Neural progenitor cell (in vitro differentiated cells): ENCODE results near the gene EHMT1. TPM values are rescaled to one million over a fixed set of nuclear protein-coding genes. Genes with fewer than 3 reads are reported as not detected.
"Not testable (repeated sequence)": the region's sequence is repeated elsewhere in the genome, so short reads cannot be mapped to it uniquely, and the experiment has no call there.

Experiments
- DNase-seq: peaks from one replicate; pipeline ENCODE4 v3.0.0-alpha.2; 2016; ENCODE audit warnings: low spot score
- H2AFZ ChIP-seq: fragments of 200-600 bp; sonication (generic); replicated peaks from 2 replicates; pipeline ENCODE4 v1.6.1; 2016; ENCODE audit warnings: antibody characterized with exemption
- H3F3A ChIP-seq: fragments of 200-600 bp; sonication (generic); 2 replicates; pipeline ENCODE4 v1.6.1; 2016; ENCODE audit warnings: antibody characterized with exemption, low read depth
- H3K27ac ChIP-seq: fragments of 200-600 bp; sonication (generic); 2 replicates; pipeline ENCODE4 v1.5.1; 2016; ENCODE audit warnings: mild to moderate bottlenecking
- H3K27me3 ChIP-seq: fragments of 200-600 bp; sonication (generic); 2 replicates; pipeline ENCODE4 v1.6.1; 2016; ENCODE audit warnings: mild to moderate bottlenecking, moderate library complexity
- H3K36me3 ChIP-seq: fragments of 200-600 bp; sonication (generic); 2 replicates; pipeline ENCODE4 v1.5.1; 2016
- H3K4me1 ChIP-seq: fragments of 200-600 bp; sonication (generic); 2 replicates; pipeline ENCODE4 v1.6.1; 2016; ENCODE audit warnings: mixed run types
- H3K4me2 ChIP-seq: fragments of 200-600 bp; sonication (generic); 2 replicates; pipeline ENCODE4 v1.6.1; 2016
- H3K4me3 ChIP-seq: fragments of 200-600 bp; sonication (generic); 2 replicates; pipeline ENCODE4 v1.5.1; 2016
- H3K79me2 ChIP-seq: fragments of 200-600 bp; sonication (generic); 2 replicates; pipeline ENCODE4 v1.6.1; 2016; ENCODE audit warnings: low read depth
- H3K9ac ChIP-seq: fragments of 200-600 bp; sonication (generic); 2 replicates; pipeline ENCODE4 v1.6.1; 2016
- H3K9me3 ChIP-seq: fragments of 200-600 bp; sonication (generic); 2 replicates; pipeline ENCODE4 v1.5.1; 2016; ENCODE audit warnings: low read depth
- H4K20me1 ChIP-seq: fragments of 200-600 bp; sonication (generic); 2 replicates; pipeline ENCODE4 v1.6.1; 2016; ENCODE audit warnings: low read depth
- H3K27ac Mint-ChIP-seq: 3 replicates; pipeline ENCODE4 v1.8.0; 2021; ENCODE audit warnings: mixed read lengths
- H3K27me3 Mint-ChIP-seq: 2 replicates; pipeline ENCODE4 v1.8.0; 2022; ENCODE audit warnings: low read depth, mild to moderate bottlenecking, inconsistent platforms, moderate library complexity, mixed read lengths; ENCODE audit not compliant: insufficient read depth
- H3K36me3 Mint-ChIP-seq: 3 replicates; pipeline ENCODE4 v1.8.0; 2021; ENCODE audit warnings: mixed read lengths
- H3K4me1 Mint-ChIP-seq: 3 replicates; pipeline ENCODE4 v1.8.0; 2021; ENCODE audit warnings: mixed read lengths
- H3K4me3 Mint-ChIP-seq: 3 replicates; pipeline ENCODE4 v1.8.0; 2021; ENCODE audit warnings: mild to moderate bottlenecking, moderate library complexity, mixed read lengths
- H3K9me3 Mint-ChIP-seq: 3 replicates; pipeline ENCODE4 v1.8.0; 2020; ENCODE audit warnings: mixed read lengths
- CTCF ChIP-seq: fragments of 200-600 bp; sonication (generic); IDR thresholded peaks from 2 replicates; pipeline ENCODE4 v1.5.1; 2017; ENCODE audit warnings: antibody characterized with exemption, mild to moderate bottlenecking
- EZH2 ChIP-seq: fragments of 200-600 bp; sonication (generic); IDR thresholded peaks from 2 replicates; pipeline ENCODE4 v1.6.1; 2017; ENCODE audit warnings: antibody characterized with exemption, mild to moderate bottlenecking, moderate library complexity
- EZH2phosphoT487 ChIP-seq: fragments of 200-600 bp; sonication (generic); IDR thresholded peaks from 2 replicates; pipeline ENCODE4 v1.6.1; 2017; ENCODE audit warnings: antibody characterized with exemption
- total RNA-seq: library from RNA; depleted of rRNA; stranded (reverse); fragments of >200 nt; gene quantifications from 2 replicates; pipeline ENCODE4 v1.2.3, GENCODE V29; 2015; ENCODE audit warnings: low replicate concordance

Gene EHMT1
- total RNA-seq, 1 donor from 2014 or later = 47.8 TPM

- Histone ChIP-seq H3K9me3 (no peaks in the 10 kb centered on the region), H3F3A (no peaks in the 10 kb centered on the region), H3K36me3 (no peaks in the 10 kb centered on the region), H2AFZ (no peak overlapping the region), H3K4me2 (no peak overlapping the region), H4K20me1 (peaks cover 24% of the 10 kb centered on the region), H3K27me3 (no peaks in the 10 kb centered on the region), H3K27ac (no peak overlapping the region), H3K4me3 (no peak overlapping the region), H3K79me2 (peaks cover 26% of the 10 kb centered on the region), H3K9ac (no peak overlapping the region), H3K4me1 (peaks cover 8% of the 10 kb centered on the region)
- no peak for DNase-seq
- peak overlapping the region; percentile 34 for H3K4me3 Mint-ChIP-seq
- H3K27me3 Mint-ChIP-seq = peaks cover 7% of the 10 kb centered on the region
- TF ChIP-seq CTCF = no peak
- TF ChIP-seq EZH2 = no peak
- no peak for TF ChIP-seq EZH2phosphoT487
- H3K27ac Mint-ChIP-seq = no peak overlapping the region
- no peaks in the 10 kb centered on the region for H3K36me3 Mint-ChIP-seq
- no peaks in the 10 kb centered on the region for H3K9me3 Mint-ChIP-seq
- peaks cover 22% of the 10 kb centered on the region for H3K4me1 Mint-ChIP-seq
Measured at GRCh38 chr9:137593176-137593575, 25.6 kb upstream of the EHMT1 start.

GRCh38 chr9:137596577-137596976, 22.2 kb upstream of the EHMT1 start:
- not testable (repeated sequence) for H3K36me3 ChIP-seq, H3K4me3 ChIP-seq, H3K27me3 Mint-ChIP-seq, H3K4me1 ChIP-seq, H4K20me1 ChIP-seq, H3K36me3 Mint-ChIP-seq, H3K4me2 ChIP-seq, H2AFZ ChIP-seq, H3K27ac ChIP-seq, H3K9ac ChIP-seq, H3K9me3 ChIP-seq, H3K9me3 Mint-ChIP-seq, H3K4me3 Mint-ChIP-seq, H3K27ac Mint-ChIP-seq, H3K27me3 ChIP-seq, H3F3A ChIP-seq, H3K79me2 ChIP-seq, DNase-seq
- H3K4me1 Mint-ChIP-seq = peaks cover 15% of the 10 kb centered on the region

- Histone ChIP-seq H3K4me3 (no peak overlapping the region), H3K27ac (no peak overlapping the region), H3K9ac (no peak overlapping the region), H3F3A (peaks cover 11% of the 10 kb centered on the region), H2AFZ (no peak overlapping the region), H3K9me3 (no peaks in the 10 kb centered on the region), H3K4me1 (no peaks in the 10 kb centered on the region), H3K36me3 (no peaks in the 10 kb centered on the region), H4K20me1 (peaks cover 3% of the 10 kb centered on the region), H3K4me2 (no peak overlapping the region), H3K27me3 (peaks cover 9% of the 10 kb centered on the region), H3K79me2 (no peaks in the 10 kb centered on the region)
- Mint-ChIP-seq H3K27ac (no peak overlapping the region), H3K9me3 (no peaks in the 10 kb centered on the region), H3K4me3 (no peak overlapping the region), H3K4me1 (peaks cover 19% of the 10 kb centered on the region), H3K36me3 (no peaks in the 10 kb centered on the region), H3K27me3 (peaks cover 18% of the 10 kb centered on the region)
- TF ChIP-seq EZH2phosphoT487 (no peak), CTCF (no peak), EZH2 (no peak)
- no peak for DNase-seq
Measured at GRCh38 chr9:137598943-137599342, 19.9 kb upstream of the EHMT1 start.

GRCh38 chr9:137602661-137603060, 16.1 kb upstream of the EHMT1 start:
- peak overlapping the region; percentile 39 for H3K4me3 Mint-ChIP-seq
- H3K79me2 ChIP-seq = peaks cover 3% of the 10 kb centered on the region
- H3K9ac ChIP-seq = no peak overlapping the region
- H2AFZ ChIP-seq = no peak overlapping the region
- H3K9me3 ChIP-seq = no peaks in the 10 kb centered on the region
- H3K36me3 Mint-ChIP-seq = no peaks in the 10 kb centered on the region
- H3K27ac Mint-ChIP-seq = peak overlapping the region; percentile 35
- H3K36me3 ChIP-seq = no peaks in the 10 kb centered on the region
- peaks cover 28% of the 10 kb centered on the region for H3K27me3 ChIP-seq
- no peak overlapping the region for H3K4me2 ChIP-seq
- H3K4me1 ChIP-seq = peaks cover 14% of the 10 kb centered on the region
- H3K27me3 Mint-ChIP-seq = peaks cover 23% of the 10 kb centered on the region
- TF ChIP-seq CTCF = no peak
- no peak for TF ChIP-seq EZH2phosphoT487
- TF ChIP-seq EZH2 = no peak
- no peak overlapping the region for H3K27ac ChIP-seq
- peak; percentile 48 for DNase-seq
- peaks cover 29% of the 10 kb centered on the region for H3K4me1 Mint-ChIP-seq
- H3F3A ChIP-seq = peaks cover 14% of the 10 kb centered on the region
- H3K4me3 ChIP-seq = no peak overlapping the region
- no peaks in the 10 kb centered on the region for H3K9me3 Mint-ChIP-seq
- H4K20me1 ChIP-seq = peaks cover 21% of the 10 kb centered on the region
